HG03095 (cell line): ENCODE results near the gene TMEM229A.
"Not testable (repeated sequence)": the region's sequence is repeated elsewhere in the genome, so short reads cannot be mapped to it uniquely, and the experiment has no call there.

ENCODE experiments used
- ATAC-seq: cut with Tn5 transposase; IDR thresholded peaks from one replicate; pipeline ENCODE4 v1.9.1; 2021; ENCODE audit warnings: moderate library complexity; ENCODE audit not compliant: unreplicated experiment

Gene TMEM229A

GRCh38 chr7:124033095-124033806, 384 bp upstream of the TMEM229A start:
- ATAC-seq, result no peak

- ATAC-seq, result no peak
These were observed 948 bp downstream of the TMEM229A start for GRCh38 chr7:124031919-124032318.

- no peak for ATAC-seq
These were observed 1.5 kb downstream of the TMEM229A start for GRCh38 chr7:124031406-124031805.

- no peak for ATAC-seq
These were observed 1.9 kb downstream of the TMEM229A start for GRCh38 chr7:124030964-124031363.

GRCh38 chr7:124029396-124030188, 3.3 kb downstream of the TMEM229A start:
- no peak for ATAC-seq

GRCh38 chr7:124027236-124027635, 5.6 kb downstream of the TMEM229A start:
- ATAC-seq, result no peak

GRCh38 chr7:124024329-124024728, 8.5 kb downstream of the TMEM229A start:
- ATAC-seq, result not testable (repeated sequence)

GRCh38 chr7:124022551-124022950, 10.3 kb downstream of the TMEM229A start:
- ATAC-seq, result no peak

- no peak for ATAC-seq
These were observed 12.8 kb downstream of the TMEM229A start for GRCh38 chr7:124020060-124020459.

- no peak for ATAC-seq
These were observed 19.6 kb downstream of the TMEM229A start for GRCh38 chr7:124013306-124013705.

- ATAC-seq, result no peak
These were observed 20.0 kb downstream of the TMEM229A start for GRCh38 chr7:124012864-124013263.

- no peak for ATAC-seq
These were observed 23.5 kb downstream of the TMEM229A start for GRCh38 chr7:124009321-124009720.

GRCh38 chr7:124008296-124008695, 24.6 kb downstream of the TMEM229A start:
- ATAC-seq, result not testable (repeated sequence)

GRCh38 chr7:123999703-124000102, 33.2 kb downstream of the TMEM229A start:
- no peak for ATAC-seq

- ATAC-seq, result no peak
These were observed 33.9 kb downstream of the TMEM229A start for GRCh38 chr7:123998921-123999320.

- no peak for ATAC-seq
These were observed 36.6 kb downstream of the TMEM229A start for GRCh38 chr7:123996327-123996625.

- no peak for ATAC-seq
These were observed 37.1 kb downstream of the TMEM229A start for GRCh38 chr7:123995617-123996326.

- no peak for ATAC-seq
These were observed 38.4 kb downstream of the TMEM229A start for GRCh38 chr7:123994449-123994848.

GRCh38 chr7:123993996-123994395, 38.9 kb downstream of the TMEM229A start:
- no peak for ATAC-seq

GRCh38 chr7:123992913-123993518, 39.9 kb downstream of the TMEM229A start:
- ATAC-seq, result no peak

- no peak for ATAC-seq
These were observed 45.4 kb downstream of the TMEM229A start for GRCh38 chr7:123987445-123987844.
